MCF 10A (cell line): ENCODE data around the gene CMTM5. TPM values are rescaled to one million over a fixed set of nuclear protein-coding genes. Genes with fewer than 3 reads are reported as not detected.
A peak's percentile ranks its signal among the peaks of the same experiment; 100 is the strongest.

Experiments
- BruUV-seq: library from RNA; stranded (reverse); fragments of 400-500 nt; replicated peaks from 2 replicates; lab custom pipeline; 2021; lab: Mats Ljungman, UMichigan
- CTCF ChIA-PET: fragments of 300-600 bp; sonication (Branson Sonifier 250); formaldehyde crosslinking; extraction: SDS; loops from one replicate; lab custom pipeline; 2021; ENCODE audit warnings: antibody characterized with exemption, inconsistent platforms; lab: Yijun Ruan, JAX
- POLR2A ChIA-PET: fragments of 300-600, 350-650 bp; sonication (Branson Sonifier 250); formaldehyde crosslinking; extraction: SDS; loops from one replicate; lab custom pipeline; 2020; ENCODE audit warnings: antibody characterized with exemption, inconsistent platforms; lab: Yijun Ruan, JAX
- DNase-seq: peaks from one replicate; pipeline ENCODE4 v3.0.0-alpha.2; 2018; ENCODE audit not compliant: unreplicated experiment
- H3K27ac Mint-ChIP-seq: one replicate; pipeline ENCODE4 v1.8.0; 2022; ENCODE audit warnings: mild to moderate bottlenecking, low read depth, mixed read lengths; ENCODE audit not compliant: unreplicated experiment
- H3K27me3 Mint-ChIP-seq: one replicate; pipeline ENCODE4 v1.8.0; 2022; ENCODE audit warnings: mixed read lengths; ENCODE audit not compliant: insufficient read depth, unreplicated experiment
- H3K36me3 Mint-ChIP-seq: one replicate; pipeline ENCODE4 v1.8.0; 2022; ENCODE audit warnings: mild to moderate bottlenecking, moderate library complexity, mixed read lengths; ENCODE audit not compliant: insufficient read depth, unreplicated experiment
- H3K4me1 Mint-ChIP-seq: one replicate; pipeline ENCODE4 v1.8.0; 2022; ENCODE audit warnings: mixed read lengths; ENCODE audit not compliant: insufficient read depth, unreplicated experiment
- H3K4me3 Mint-ChIP-seq: one replicate; pipeline ENCODE4 v1.8.0; 2022; ENCODE audit warnings: mild to moderate bottlenecking, moderate library complexity, mixed read lengths; ENCODE audit not compliant: unreplicated experiment
- H3K9me3 Mint-ChIP-seq: one replicate; pipeline ENCODE4 v1.8.0; 2022; ENCODE audit warnings: mixed read lengths; ENCODE audit not compliant: unreplicated experiment
- intact Hi-C: fragments of 100-400 bp; cut with micrococcal nuclease; formaldehyde crosslinking; loops from 2 replicates; pipeline ENCODE4 v1.14.1; 2022
- total RNA-seq: library from RNA; stranded (reverse); gene quantifications from 2 replicates; pipeline ENCODE4 v1.2.3, GENCODE V29; 2022
- TF ChIP-seq, protein P1 (sequence below): fragments of 200-600 bp; IDR thresholded peaks from one replicate; pipeline ENCODE4 v1.8.0; 2022; ENCODE audit warnings: antibody characterized with exemption, mild to moderate bottlenecking; ENCODE audit not compliant: unreplicated experiment

The CMTM5 gene
- total RNA-seq, 1 experiment from 2014 or later, result not detected

- no TSS peak for BruUV-seq
- Mint-ChIP-seq H3K36me3 (no peaks in the 10 kb centered on the region), H3K4me3 (no peak overlapping the region), H3K27ac (no peak overlapping the region), H3K9me3 (no peaks in the 10 kb centered on the region), H3K27me3 (peaks cover 57% of the 10 kb centered on the region), H3K4me1 (no peaks in the 10 kb centered on the region)
- ChIA-PET POLR2A (interaction anchor here (1.6 kb wide), 1 partner anchor 49 kb away, joined by 4 read pairs; no protein-coding TSS in a partner anchor), CTCF (interaction anchor here (0.6 to 5.4 kb wide), 14 partner anchors 9 to 744 kb away, joined by 3 to 74 read pairs (median 8); partner anchors contain the start of genes NGDN and PABPN1)
- TF ChIP-seq, protein P1, sequence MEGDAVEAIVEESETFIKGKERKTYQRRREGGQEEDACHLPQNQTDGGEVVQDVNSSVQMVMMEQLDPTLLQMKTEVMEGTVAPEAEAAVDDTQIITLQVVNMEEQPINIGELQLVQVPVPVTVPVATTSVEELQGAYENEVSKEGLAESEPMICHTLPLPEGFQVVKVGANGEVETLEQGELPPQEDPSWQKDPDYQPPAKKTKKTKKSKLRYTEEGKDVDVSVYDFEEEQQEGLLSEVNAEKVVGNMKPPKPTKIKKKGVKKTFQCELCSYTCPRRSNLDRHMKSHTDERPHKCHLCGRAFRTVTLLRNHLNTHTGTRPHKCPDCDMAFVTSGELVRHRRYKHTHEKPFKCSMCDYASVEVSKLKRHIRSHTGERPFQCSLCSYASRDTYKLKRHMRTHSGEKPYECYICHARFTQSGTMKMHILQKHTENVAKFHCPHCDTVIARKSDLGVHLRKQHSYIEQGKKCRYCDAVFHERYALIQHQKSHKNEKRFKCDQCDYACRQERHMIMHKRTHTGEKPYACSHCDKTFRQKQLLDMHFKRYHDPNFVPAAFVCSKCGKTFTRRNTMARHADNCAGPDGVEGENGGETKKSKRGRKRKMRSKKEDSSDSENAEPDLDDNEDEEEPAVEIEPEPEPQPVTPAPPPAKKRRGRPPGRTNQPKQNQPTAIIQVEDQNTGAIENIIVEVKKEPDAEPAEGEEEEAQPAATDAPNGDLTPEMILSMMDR, result no peak
- intact Hi-C loops, result no loop called here
- no peak for DNase-seq
Observed at GRCh38 chr14:23378612-23379220, 1.9 kb downstream of the CMTM5 start.

- Mint-ChIP-seq H3K27me3 (peaks cover 66% of the 10 kb centered on the region), H3K36me3 (no peaks in the 10 kb centered on the region), H3K4me1 (no peaks in the 10 kb centered on the region), H3K4me3 (no peak overlapping the region), H3K9me3 (no peaks in the 10 kb centered on the region), H3K27ac (no peak overlapping the region)
- intact Hi-C loops, result loop anchor here (1.0 to 5.0 kb wide), 3 partner anchors 51 to 262 kb away; partner anchors contain the start of gene CEBPE
- ChIA-PET POLR2A (interaction anchor here (0.7 to 1.6 kb wide), 3 partner anchors 50 to 113 kb away, joined by 3 to 4 read pairs (median 4); no protein-coding TSS in a partner anchor), CTCF (interaction anchor here (0.5 to 5.4 kb wide), 48 partner anchors 10 to 743 kb away, joined by 3 to 74 read pairs (median 5); partner anchors contain the start of genes MYH7, PABPN1 and SLC22A17)
- DNase-seq, result peak; percentile 64
- TF ChIP-seq, protein P1, result peak; percentile 93
- no TSS peak for BruUV-seq
Observed at GRCh38 chr14:23379366-23380196, 2.7 kb downstream of the CMTM5 start.

GRCh38 chr14:23380197-23380914 is 3.5 kb downstream of the CMTM5 start:
- intact Hi-C loops, result loop anchor here (1.0 to 5.0 kb wide), 3 partner anchors 52 to 263 kb away; partner anchors contain the start of gene CEBPE
- TF ChIP-seq, protein P1, result no peak
- POLR2A ChIA-PET, result interaction anchor here (0.7 to 1.6 kb wide), 3 partner anchors 51 to 114 kb away, joined by 3 to 4 read pairs (median 4); no protein-coding TSS in a partner anchor
- H3K27me3 Mint-ChIP-seq, result peaks cover 74% of the 10 kb centered on the region
- no peak overlapping the region for H3K27ac Mint-ChIP-seq
- CTCF ChIA-PET, result interaction anchor here (0.5 to 5.4 kb wide), 52 partner anchors 11 to 1462 kb away, joined by 3 to 74 read pairs (median 4); partner anchors contain the start of genes C14orf119, MYH7, PABPN1 and SLC22A17
- H3K36me3 Mint-ChIP-seq, result no peaks in the 10 kb centered on the region
- no peaks in the 10 kb centered on the region for H3K4me1 Mint-ChIP-seq
- no peak for DNase-seq
- no peak overlapping the region for H3K4me3 Mint-ChIP-seq
- H3K9me3 Mint-ChIP-seq, result no peaks in the 10 kb centered on the region
- no TSS peak for BruUV-seq
